CD14-positive monocyte (primary cell): ENCODE measurements around the gene CHURC1. TPM values are rescaled to one million over a fixed set of nuclear protein-coding genes. Genes with fewer than 3 reads are reported as not detected.

Experiments
- DNase-seq, 3 donors: peaks; one replicate each; pipeline ENCODE4 v3.0.0-alpha.2; 2011 to 2022
- H2AFZ ChIP-seq: 2 replicates; pipeline ENCODE4 v1.6.0; 2012; ENCODE audit warnings: mild to moderate bottlenecking, low read depth, low read length, inconsistent platforms; ENCODE audit not compliant: insufficient read depth, poor library complexity, severe bottlenecking
- H3K27ac ChIP-seq, 2 donors: 1 replicate in 1 of 2; 2 replicates in 1 of 2; pipeline ENCODE4 v1.5.1; 2012 to 2013; ENCODE audit warnings: low read length in 2 of 2, control low read depth in 1 of 2, inconsistent platforms in 1 of 2, low read depth in 1 of 2, mild to moderate bottlenecking in 1 of 2
- H3K27me3 ChIP-seq, 2 donors: one replicate each; pipeline versions ENCODE4 v1.6.0 to v1.6.1; 2011 to 2013; ENCODE audit warnings: low read length in 2 of 2; ENCODE audit not compliant: control insufficient read depth in 2 of 2, insufficient read depth in 2 of 2
- H3K36me3 ChIP-seq, 2 donors: replicated peaks in 1 of 2; 1 replicate in 1 of 2; 2 replicates in 1 of 2; pipeline versions ENCODE4 v1.5.1 to v1.6.1; 2012 to 2013; ENCODE audit warnings: low read length in 2 of 2, control low read depth in 1 of 2, inconsistent platforms in 1 of 2, mild to moderate bottlenecking in 1 of 2; ENCODE audit not compliant: insufficient read depth in 2 of 2, control insufficient read depth in 1 of 2
- H3K4me1 ChIP-seq, 2 donors: 1 replicate in 1 of 2; 2 replicates in 1 of 2; pipeline versions ENCODE4 v1.5.1 to v1.6.1; 2012 to 2013; ENCODE audit warnings: low read length in 2 of 2, control low read depth in 1 of 2, inconsistent platforms in 1 of 2, mild to moderate bottlenecking in 1 of 2, moderate library complexity in 1 of 2; ENCODE audit not compliant: insufficient read depth in 2 of 2, control insufficient read depth in 1 of 2
- H3K4me2 ChIP-seq: replicated peaks from 2 replicates; pipeline ENCODE3; 2012; ENCODE audit warnings: low read length, moderate library complexity, mild to moderate bottlenecking; ENCODE audit not compliant: poor library complexity, severe bottlenecking; ENCODE audit errors: extremely low read depth
- H3K4me3 ChIP-seq, 3 experiments: fragments of 200-600 bp in 1 of 3; sonication (generic) in 1 of 3; replicated peaks in 1 of 3; 1 replicate in 2 of 3; 2 replicates in 1 of 3; pipeline ENCODE4 v1.5.1; 2011 to 2013; ENCODE audit warnings: low read length in 3 of 3, mild to moderate bottlenecking in 3 of 3, control low read depth in 2 of 3, low read depth in 2 of 3, inconsistent platforms in 1 of 3, moderate library complexity in 1 of 3
- H3K79me2 ChIP-seq: 2 replicates; pipeline ENCODE4 v1.6.0; 2012; ENCODE audit warnings: mild to moderate bottlenecking, control low read depth, inconsistent platforms, low read length, moderate library complexity; ENCODE audit not compliant: insufficient read depth
- H3K9ac ChIP-seq: 2 replicates; pipeline ENCODE4 v1.6.0; 2017; ENCODE audit warnings: low read length, mild to moderate bottlenecking; ENCODE audit not compliant: insufficient read depth, poor library complexity, severe bottlenecking
- H3K9me3 ChIP-seq, 2 donors: replicated peaks in 1 of 2; 1 replicate in 1 of 2; 2 replicates in 1 of 2; pipeline versions ENCODE4 v1.5.1 to v1.6.1; 2012 to 2013; ENCODE audit warnings: low read length in 2 of 2, control low read depth in 1 of 2; ENCODE audit not compliant: control insufficient read depth in 1 of 2, insufficient read depth in 1 of 2
- H4K20me1 ChIP-seq: 2 replicates; pipeline ENCODE4 v1.6.0; 2012; ENCODE audit warnings: mild to moderate bottlenecking, low read length, control low read depth, moderate library complexity; ENCODE audit not compliant: insufficient read depth
- H3K27ac Mint-ChIP-seq, 7 donors: one replicate each; pipeline ENCODE4 v1.8.0; 2020; ENCODE audit warnings: mild to moderate bottlenecking in 7 of 7, mixed read lengths in 7 of 7, moderate library complexity in 6 of 7, inconsistent platforms in 2 of 7
- H3K27me3 Mint-ChIP-seq, 3 donors: one replicate each; pipeline ENCODE4 v1.8.0; 2021 to 2022; ENCODE audit warnings: low read depth in 3 of 3, mild to moderate bottlenecking in 3 of 3, mixed read lengths in 3 of 3, moderate library complexity in 3 of 3, inconsistent platforms in 1 of 3
- H3K36me3 Mint-ChIP-seq, 2 donors: one replicate each; pipeline ENCODE4 v1.8.0; 2020; ENCODE audit warnings: mixed read lengths in 2 of 2, inconsistent platforms in 1 of 2, mild to moderate bottlenecking in 1 of 2
- H3K4me1 Mint-ChIP-seq: one replicate; pipeline ENCODE4 v1.8.0; 2020; ENCODE audit warnings: mild to moderate bottlenecking, mixed read lengths
- H3K4me3 Mint-ChIP-seq, 2 donors: one replicate each; pipeline ENCODE4 v1.8.0; 2020; ENCODE audit warnings: mild to moderate bottlenecking in 2 of 2, mixed read lengths in 2 of 2, moderate library complexity in 1 of 2
- H3K9me3 Mint-ChIP-seq, 7 donors: one replicate each; pipeline ENCODE4 v1.8.0; 2020 to 2022; ENCODE audit warnings: mixed read lengths in 7 of 7, mild to moderate bottlenecking in 6 of 7, moderate library complexity in 6 of 7, inconsistent platforms in 2 of 7
- WGBS: methylation state at CpG from one replicate; pipeline ENCODE4 v1.1.5; 2013; ENCODE audit warnings: missing lambda C conversion rate; ENCODE audit not compliant: insufficient coverage; 5-methylcytosine and 5-hydroxymethylcytosine counted together
- intact Hi-C, 2 donors: fragments of 100-400 bp; cut with micrococcal nuclease; formaldehyde crosslinking; loops; one replicate each; pipeline versions ENCODE4 v1.15.0 to v1.15.1; 2023
- polyA plus RNA-seq, 3 donors: library from polyadenylated mRNA; depleted of rRNA in 1 of 3; unstranded in 2 of 3; stranded (reverse) in 1 of 3; fragments of 300-500 nt in 2 of 3; fragments of >200 nt in 1 of 3; fragmentation: Illumina TruSeq in 2 of 3; gene quantifications; 1 replicate in 2 of 3; 2 replicates in 1 of 3; pipeline ENCODE4 v1.2.3, GENCODE V29; 2012 to 2021
- TF ChIP-seq, protein P1 (sequence below): fragments of 200-600 bp; IDR thresholded peaks from one replicate; pipeline ENCODE4 v1.8.0; 2022; ENCODE audit warnings: antibody characterized with exemption, mild to moderate bottlenecking

CHURC1 gene
- polyA plus RNA-seq, 3 donors, result 31.1 to 98.3 (median 81.2) TPM

DNA sequence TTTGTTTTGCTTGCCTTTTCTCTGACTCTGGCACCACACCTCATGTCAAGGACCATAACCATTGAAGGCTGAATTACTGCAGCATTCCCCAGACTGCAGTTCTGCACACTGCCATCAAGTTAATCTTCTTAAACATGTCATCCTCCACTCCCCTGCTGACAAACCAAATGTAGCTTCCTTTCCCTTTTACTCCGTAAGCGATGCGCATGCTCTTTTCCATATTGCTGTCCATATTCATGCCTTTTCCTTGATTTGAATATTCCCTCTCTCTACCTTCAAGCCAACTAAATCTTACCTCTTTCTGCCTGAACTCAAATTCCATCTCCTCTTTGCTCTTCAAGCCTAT lies 14.7 kb downstream of the CHURC1 start:
- H3K27ac Mint-ChIP-seq, result no peak overlapping the region
- no peak overlapping the region for H3K4me3 ChIP-seq
- no peak overlapping the region for H3K27ac ChIP-seq
- no peaks in the 10 kb centered on the region for H3K27me3 ChIP-seq
- TF ChIP-seq, protein P1, sequence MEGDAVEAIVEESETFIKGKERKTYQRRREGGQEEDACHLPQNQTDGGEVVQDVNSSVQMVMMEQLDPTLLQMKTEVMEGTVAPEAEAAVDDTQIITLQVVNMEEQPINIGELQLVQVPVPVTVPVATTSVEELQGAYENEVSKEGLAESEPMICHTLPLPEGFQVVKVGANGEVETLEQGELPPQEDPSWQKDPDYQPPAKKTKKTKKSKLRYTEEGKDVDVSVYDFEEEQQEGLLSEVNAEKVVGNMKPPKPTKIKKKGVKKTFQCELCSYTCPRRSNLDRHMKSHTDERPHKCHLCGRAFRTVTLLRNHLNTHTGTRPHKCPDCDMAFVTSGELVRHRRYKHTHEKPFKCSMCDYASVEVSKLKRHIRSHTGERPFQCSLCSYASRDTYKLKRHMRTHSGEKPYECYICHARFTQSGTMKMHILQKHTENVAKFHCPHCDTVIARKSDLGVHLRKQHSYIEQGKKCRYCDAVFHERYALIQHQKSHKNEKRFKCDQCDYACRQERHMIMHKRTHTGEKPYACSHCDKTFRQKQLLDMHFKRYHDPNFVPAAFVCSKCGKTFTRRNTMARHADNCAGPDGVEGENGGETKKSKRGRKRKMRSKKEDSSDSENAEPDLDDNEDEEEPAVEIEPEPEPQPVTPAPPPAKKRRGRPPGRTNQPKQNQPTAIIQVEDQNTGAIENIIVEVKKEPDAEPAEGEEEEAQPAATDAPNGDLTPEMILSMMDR, result no peak
- no peaks in the 10 kb centered on the region for H3K4me1 Mint-ChIP-seq
- no peaks in the 10 kb centered on the region for H3K9me3 ChIP-seq
- no peak overlapping the region for H2AFZ ChIP-seq
- H3K4me3 Mint-ChIP-seq, result no peak overlapping the region
- H3K4me2 ChIP-seq, result no peak overlapping the region
- no peaks in the 10 kb centered on the region for H3K4me1 ChIP-seq
- WGBS, result 100% methylated on average over 3 of the region's 3 CpGs
- intact Hi-C loops, result no loop called here
- no peaks in the 10 kb centered on the region for H3K27me3 Mint-ChIP-seq
- H3K79me2 ChIP-seq, result peaks cover 33% of the 10 kb centered on the region
- peaks cover 61 to 65% of the 10 kb centered on the region in 2 donors for H3K36me3 Mint-ChIP-seq
- no peaks in the 10 kb centered on the region for H3K9me3 Mint-ChIP-seq
- no peak for DNase-seq
- peaks cover 95% of the 10 kb centered on the region for H4K20me1 ChIP-seq
- H3K36me3 ChIP-seq, result peaks cover 91 to 100% of the 10 kb centered on the region in 2 donors
- H3K9ac ChIP-seq, result no peak overlapping the region

- DNase-seq, result no peak
- no peaks in the 10 kb centered on the region for H3K4me1 Mint-ChIP-seq
- no CpG with 5 or more reads among the region's 3 CpGs for WGBS
- no peak overlapping the region for H3K27ac Mint-ChIP-seq
- Histone ChIP-seq H3K36me3 (peaks cover 90 to 98% of the 10 kb centered on the region in 2 donors), H4K20me1 (peaks cover 82% of the 10 kb centered on the region), H3K27ac (no peak overlapping the region), H3K4me1 (no peaks in the 10 kb centered on the region), H2AFZ (no peak overlapping the region), H3K4me3 (no peak overlapping the region), H3K4me2 (no peak overlapping the region), H3K27me3 (no peaks in the 10 kb centered on the region), H3K9me3 (no peaks in the 10 kb centered on the region), H3K9ac (no peak overlapping the region), H3K79me2 (peaks cover 22% of the 10 kb centered on the region)
- no peaks in the 10 kb centered on the region for H3K9me3 Mint-ChIP-seq
- TF ChIP-seq, protein P1, result no peak
- intact Hi-C loops, result no loop called here
- peaks cover 65 to 69% of the 10 kb centered on the region in 2 donors for H3K36me3 Mint-ChIP-seq
- no peaks in the 10 kb centered on the region for H3K27me3 Mint-ChIP-seq
- H3K4me3 Mint-ChIP-seq, result no peak overlapping the region
Observed at GRCh38 chr14:64930085-64930843, 16.0 kb downstream of the CHURC1 start.
